ENCODE data around the gene EHBP1L1. TPM values are rescaled to one million over a fixed set of nuclear protein-coding genes. Genes with fewer than 3 reads are reported as not detected.

The EHBP1L1 gene
- 100 to 1,000 TPM in 3 of 4 donors, 10 to 100 TPM in 1; 87.3 to 186 (median 110) TPM for total RNA-seq

- H3K27me3 ChIP-seq: no peaks in the 10 kb centered on the region
- 0 to 10% methylated on average over 3 to 40 of the region's 69 CpGs for WGBS, 2 donors
- no peaks in the 10 kb centered on the region for H3K9me3 ChIP-seq
- H3K4me3 ChIP-seq: peak within 1 kb of the TSS; percentile 53 to 81 (median 60)
- peaks cover 0 to 75% (median 63%) of the 10 kb centered on the region in 4 donors for H3K4me1 ChIP-seq
- peaks cover 2 to 19% (median 11%) of the 10 kb centered on the region in 3 donors for H3K36me3 ChIP-seq
- TF ChIP-seq CTCF (IDR thresholded peaks at IDR 0.05): no peak
- TF ChIP-seq POLR2A (IDR thresholded peaks at IDR 0.05): peak in 1 of 2 donors; percentile 31
- TF ChIP-seq EP300 (IDR thresholded peaks at IDR 0.05): no peak
- H3K27ac ChIP-seq: peak within 1 kb of the TSS; percentile 75 to 95 (median 94)
- peak in 1 of 2 donors; percentile 49 for DNase-seq (ENCODE audit: low spot score in 2 of 2)
These were observed at the start of gene EHBP1L1 for GRCh38 chr11:65575568-65576231. TSS of gene EHBP1L1 (plus strand) at chr11:65576053. CDS start at chr11:65576303, 250 bp downstream.

GRCh38 chr11:65526744-65527143, 49.1 kb upstream of the EHBP1L1 start:
- H3K36me3 ChIP-seq: peaks cover 0 to 48% (median 16%) of the 10 kb centered on the region in 3 donors
- peaks cover 0 to 64% (median 28%) of the 10 kb centered on the region in 4 donors for H3K4me1 ChIP-seq
- H3K9me3 ChIP-seq: no peaks in the 10 kb centered on the region
- H3K4me3 ChIP-seq: no peak overlapping the region
- WGBS, 2 donors: 87 to 93% methylated on average over 8 of the region's 8 CpGs
- TF ChIP-seq CTCF (IDR thresholded peaks at IDR 0.05): no peak
- no peak for TF ChIP-seq EP300 (IDR thresholded peaks at IDR 0.05)
- TF ChIP-seq POLR2A (IDR thresholded peaks at IDR 0.05): no peak
- DNase-seq (ENCODE audit: low spot score in 2 of 2): no peak
- peak overlapping the region in 2 of 4 donors; percentile 94 to 97 for H3K27ac ChIP-seq
- H3K27me3 ChIP-seq: no peaks in the 10 kb centered on the region

GRCh38 chr11:65528819-65529350, 47.0 kb upstream of the EHBP1L1 start:
- WGBS, 2 donors: 38 to 67% methylated on average over 12 of the region's 12 CpGs
- H3K27me3 ChIP-seq: no peaks in the 10 kb centered on the region
- peaks cover 0 to 56% (median 27%) of the 10 kb centered on the region in 4 donors for H3K4me1 ChIP-seq
- no peaks in the 10 kb centered on the region for H3K9me3 ChIP-seq
- H3K36me3 ChIP-seq: peaks cover 0 to 70% (median 22%) of the 10 kb centered on the region in 3 donors
- DNase-seq (ENCODE audit: low spot score in 2 of 2): no peak
- peak overlapping the region; percentile 32 to 87 (median 58) for H3K27ac ChIP-seq
- no peak overlapping the region for H3K4me3 ChIP-seq
- TF ChIP-seq CTCF (IDR thresholded peaks at IDR 0.05): no peak
- no peak for TF ChIP-seq POLR2A (IDR thresholded peaks at IDR 0.05)
- no peak for TF ChIP-seq EP300 (IDR thresholded peaks at IDR 0.05)

- Histone ChIP-seq H3K27ac (peak overlapping the region; percentile 27 to 87 (median 60)), H3K9me3 (no peaks in the 10 kb centered on the region), H3K4me3 (no peak overlapping the region), H3K27me3 (no peaks in the 10 kb centered on the region), H3K4me1 (peaks cover 0 to 48% (median 21%) of the 10 kb centered on the region in 4 donors), H3K36me3 (peaks cover 0 to 77% (median 22%) of the 10 kb centered on the region in 3 donors)
- no peak for TF ChIP-seq POLR2A (IDR thresholded peaks at IDR 0.05)
- TF ChIP-seq CTCF (IDR thresholded peaks at IDR 0.05): no peak
- peak in 1 of 2 donors; percentile 87 for TF ChIP-seq EP300 (IDR thresholded peaks at IDR 0.05)
- WGBS, 2 donors: 52 to 57% methylated on average over 8 to 10 of the region's 10 CpGs
- no peak for DNase-seq (ENCODE audit: low spot score in 2 of 2)
These were observed 46.2 kb upstream of the EHBP1L1 start for GRCh38 chr11:65529475-65530156.

All from tibial nerve (tissue), 4 donors.